Measurements from ENCODE around the gene SLC13A2.

Gene SLC13A2

GRCh38 chr17:28491286-28491685 is 17.8 kb downstream of the SLC13A2 start:
- no peaks in the 10 kb centered on the region for H3K9me3 ChIP-seq (ENCODE audit: control insufficient read depth, low read length)
- H3K27me3 ChIP-seq (ENCODE audit: control insufficient read depth, insufficient read depth, low read length) = no peaks in the 10 kb centered on the region

GRCh38 chr17:28491860-28492259 is 18.4 kb downstream of the SLC13A2 start:
- TF ChIP-seq, protein P1, sequence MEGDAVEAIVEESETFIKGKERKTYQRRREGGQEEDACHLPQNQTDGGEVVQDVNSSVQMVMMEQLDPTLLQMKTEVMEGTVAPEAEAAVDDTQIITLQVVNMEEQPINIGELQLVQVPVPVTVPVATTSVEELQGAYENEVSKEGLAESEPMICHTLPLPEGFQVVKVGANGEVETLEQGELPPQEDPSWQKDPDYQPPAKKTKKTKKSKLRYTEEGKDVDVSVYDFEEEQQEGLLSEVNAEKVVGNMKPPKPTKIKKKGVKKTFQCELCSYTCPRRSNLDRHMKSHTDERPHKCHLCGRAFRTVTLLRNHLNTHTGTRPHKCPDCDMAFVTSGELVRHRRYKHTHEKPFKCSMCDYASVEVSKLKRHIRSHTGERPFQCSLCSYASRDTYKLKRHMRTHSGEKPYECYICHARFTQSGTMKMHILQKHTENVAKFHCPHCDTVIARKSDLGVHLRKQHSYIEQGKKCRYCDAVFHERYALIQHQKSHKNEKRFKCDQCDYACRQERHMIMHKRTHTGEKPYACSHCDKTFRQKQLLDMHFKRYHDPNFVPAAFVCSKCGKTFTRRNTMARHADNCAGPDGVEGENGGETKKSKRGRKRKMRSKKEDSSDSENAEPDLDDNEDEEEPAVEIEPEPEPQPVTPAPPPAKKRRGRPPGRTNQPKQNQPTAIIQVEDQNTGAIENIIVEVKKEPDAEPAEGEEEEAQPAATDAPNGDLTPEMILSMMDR (IDR thresholded peaks at IDR 0.05) = no peak
- Histone ChIP-seq H3K79me2 (no peaks in the 10 kb centered on the region), H3K27ac (no peak overlapping the region), H3K4me2 (ENCODE audit: low read length) (no peak overlapping the region), H3K9me3 (ENCODE audit: control insufficient read depth, low read length) (no peaks in the 10 kb centered on the region), H3K36me3 (ENCODE audit: control insufficient read depth, insufficient read depth, low read length) (no peaks in the 10 kb centered on the region), H3K4me3 (ENCODE audit: low read depth, low read length) (no peak overlapping the region), H3K27me3 (ENCODE audit: control insufficient read depth, insufficient read depth, low read length) (no peaks in the 10 kb centered on the region), H3K4me1 (no peaks in the 10 kb centered on the region), H2AFZ (no peak overlapping the region), H3K9ac (no peak overlapping the region)

More at GRCh38 chr17:28491286-28491685, 17.8 kb downstream of the SLC13A2 start:
- H3K27ac ChIP-seq = no peak overlapping the region
- no peaks in the 10 kb centered on the region for H3K36me3 ChIP-seq (ENCODE audit: control insufficient read depth, insufficient read depth, low read length)
- H3K4me1 ChIP-seq = no peaks in the 10 kb centered on the region
- H3K79me2 ChIP-seq = no peaks in the 10 kb centered on the region
- H3K4me3 ChIP-seq (ENCODE audit: low read depth, low read length) = no peak overlapping the region
- TF ChIP-seq, protein P1 (IDR thresholded peaks at IDR 0.05) = no peak
- no peak overlapping the region for H3K9ac ChIP-seq
- no peak overlapping the region for H2AFZ ChIP-seq
- H3K4me2 ChIP-seq (ENCODE audit: low read length) = no peak overlapping the region

GRCh38 chr17:28492352-28493310 is 19.2 kb downstream of the SLC13A2 start:
- Histone ChIP-seq H3K27me3 (ENCODE audit: control insufficient read depth, insufficient read depth, low read length) (no peaks in the 10 kb centered on the region), H3K27ac (no peak overlapping the region), H3K9ac (no peak overlapping the region), H3K4me2 (ENCODE audit: low read length) (no peak overlapping the region), H2AFZ (no peak overlapping the region), H3K4me1 (no peaks in the 10 kb centered on the region), H3K79me2 (no peaks in the 10 kb centered on the region), H3K9me3 (ENCODE audit: control insufficient read depth, low read length) (no peaks in the 10 kb centered on the region), H3K36me3 (ENCODE audit: control insufficient read depth, insufficient read depth, low read length) (no peaks in the 10 kb centered on the region), H3K4me3 (ENCODE audit: low read depth, low read length) (no peak overlapping the region)
- TF ChIP-seq, protein P1 (IDR thresholded peaks at IDR 0.05) = no peak

- no peak overlapping the region for H2AFZ ChIP-seq
- H3K36me3 ChIP-seq (ENCODE audit: control insufficient read depth, insufficient read depth, low read length) = no peaks in the 10 kb centered on the region
- H3K9ac ChIP-seq = no peak overlapping the region
- H3K27me3 ChIP-seq (ENCODE audit: control insufficient read depth, insufficient read depth, low read length) = no peaks in the 10 kb centered on the region
- TF ChIP-seq, protein P1 (IDR thresholded peaks at IDR 0.05) = no peak
- H3K27ac ChIP-seq = no peak overlapping the region
- no peaks in the 10 kb centered on the region for H3K79me2 ChIP-seq
- H3K4me1 ChIP-seq = no peaks in the 10 kb centered on the region
- H3K4me3 ChIP-seq (ENCODE audit: low read depth, low read length) = no peak overlapping the region
- no peaks in the 10 kb centered on the region for H3K9me3 ChIP-seq (ENCODE audit: control insufficient read depth, low read length)
- no peak overlapping the region for H3K4me2 ChIP-seq (ENCODE audit: low read length)
Measured at GRCh38 chr17:28493460-28493859, 20.0 kb downstream of the SLC13A2 start.

Measured in parathyroid adenoma (tissue), 2 donors.